Liver (tissue), 9 donors: Measurements from ENCODE around the gene GABRB1. TPM values are rescaled to one million over a fixed set of nuclear protein-coding genes. Genes with fewer than 3 reads are reported as not detected.

Source experiments
- DNase-seq: peaks from one replicate; pipeline ENCODE4 v3.0.0-alpha.2; 2017; ENCODE audit warnings: low spot score
- H3K27ac ChIP-seq, 2 donors: one replicate each; pipeline ENCODE4 v1.7.0; 2013; ENCODE audit warnings: inconsistent platforms in 2 of 2, low read length in 2 of 2, control low read depth in 1 of 2, low read depth in 1 of 2, mild to moderate bottlenecking in 1 of 2
- H3K27me3 ChIP-seq, 4 donors: one replicate each; pipeline versions ENCODE4 v1.6.1 to v1.7.0; 2013; ENCODE audit warnings: low read length in 3 of 4, inconsistent platforms in 1 of 4, mild to moderate bottlenecking in 1 of 4, moderate library complexity in 1 of 4; ENCODE audit not compliant: control insufficient read depth in 4 of 4, insufficient read depth in 4 of 4
- H3K36me3 ChIP-seq, 4 donors: one replicate each; pipeline versions ENCODE4 v1.6.1 to v1.7.0; 2013; ENCODE audit warnings: low read length in 3 of 4, mild to moderate bottlenecking in 3 of 4, low read depth in 1 of 4, moderate library complexity in 1 of 4; ENCODE audit not compliant: control insufficient read depth in 4 of 4, insufficient read depth in 3 of 4
- H3K4me1 ChIP-seq, 4 donors: one replicate each; pipeline versions ENCODE4 v1.6.1 to v1.7.0; 2013; ENCODE audit warnings: low read length in 3 of 4, mild to moderate bottlenecking in 3 of 4, moderate library complexity in 1 of 4; ENCODE audit not compliant: control insufficient read depth in 4 of 4, insufficient read depth in 4 of 4
- H3K4me3 ChIP-seq, 3 donors: one replicate each; pipeline versions ENCODE4 v1.6.1 to v1.7.0; 2013; ENCODE audit warnings: low read length in 3 of 3, control low read depth in 1 of 3, low read depth in 1 of 3, mild to moderate bottlenecking in 1 of 3
- H3K9ac ChIP-seq, 2 donors: one replicate each; pipeline ENCODE4 v1.7.0; 2013; ENCODE audit warnings: low read length in 2 of 2, mild to moderate bottlenecking in 2 of 2, moderate library complexity in 2 of 2, control low read depth in 1 of 2, low read depth in 1 of 2
- H3K9me3 ChIP-seq, 4 donors: one replicate each; pipeline versions ENCODE4 v1.6.1 to v1.7.0; 2013; ENCODE audit warnings: low read length in 3 of 4; ENCODE audit not compliant: control insufficient read depth in 4 of 4
- CTCF ChIP-seq: fragments of 150-350 bp; IDR thresholded peaks from 2 replicates; pipeline ENCODE4 v1.5.1; 2017; ENCODE audit warnings: improper control_type of control experiment, low read depth, low read length; ENCODE audit not compliant: missing input control
- FOXA2 ChIP-seq: IDR thresholded peaks from 2 replicates; pipeline ENCODE4 v1.6.1; 2016; ENCODE audit warnings: antibody characterized with exemption
- HNF4A ChIP-seq, 2 donors: conservative IDR thresholded peaks; 2 replicates each; pipeline ENCODE4 v1.6.1; 2016; ENCODE audit warnings: antibody characterized with exemption in 2 of 2, mild to moderate bottlenecking in 2 of 2
- HNF4G ChIP-seq: IDR thresholded peaks from 2 replicates; pipeline ENCODE4 v1.6.1; 2016; ENCODE audit warnings: antibody characterized with exemption
- JUND ChIP-seq, 2 donors: IDR thresholded peaks; 2 replicates each; pipeline ENCODE4 v1.6.1; 2016; ENCODE audit warnings: antibody characterized with exemption in 2 of 2
- RAD21 ChIP-seq, 2 donors: IDR thresholded peaks; 2 replicates each; pipeline ENCODE4 v1.6.1; 2016; ENCODE audit warnings: antibody characterized with exemption in 2 of 2, mild to moderate bottlenecking in 2 of 2
- REST ChIP-seq: IDR thresholded peaks from 2 replicates; pipeline ENCODE4 v1.6.1; 2016; ENCODE audit warnings: antibody characterized with exemption, mild to moderate bottlenecking
- RXRA ChIP-seq, 2 donors: IDR thresholded peaks; 2 replicates each; pipeline ENCODE4 v1.6.1; 2017 to 2018; ENCODE audit warnings: antibody characterized with exemption in 2 of 2, mild to moderate bottlenecking in 1 of 2
- SP1 ChIP-seq: IDR thresholded peaks from 2 replicates; pipeline ENCODE4 v1.6.1; 2018; ENCODE audit warnings: antibody characterized with exemption, mild to moderate bottlenecking
- TAF1 ChIP-seq: conservative IDR thresholded peaks from 2 replicates; pipeline ENCODE4 v1.6.1; 2016; ENCODE audit warnings: antibody characterized with exemption, mild to moderate bottlenecking
- YY1 ChIP-seq: IDR thresholded peaks from 2 replicates; pipeline ENCODE4 v1.6.1; 2016; ENCODE audit warnings: antibody characterized with exemption, mild to moderate bottlenecking
- WGBS: extraction: QIAGEN DNeasy Blood & Tissue Kit; methylation state at CpG from one replicate; pipeline ENCODE4 v1.1.7; 2013; 5-methylcytosine and 5-hydroxymethylcytosine counted together
- polyA plus RNA-seq, 2 donors: library from polyadenylated mRNA; stranded (reverse) in 1 of 2; unstranded in 1 of 2; fragments of 200-250 nt in 1 of 2; fragments of >200 nt in 1 of 2; fragmentation: Nextera tagmentation in 1 of 2; extraction: Ambion mirVana in 1 of 2; gene quantifications; one replicate each; pipeline versions ENCODE4 v1.2.1 to v1.2.3, GENCODE V29; 2013 to 2015
- total RNA-seq, 2 donors: library from RNA; depleted of rRNA; stranded (reverse); fragments of >200 nt; gene quantifications; one replicate each; pipeline ENCODE4 v1.2.3, GENCODE V29; 2014
- donor health status: healthy.
- donor health status: healthy.
- donor health status: healthy.
- donor health status: healthy.
- donor health status: healthy.

Gene GABRB1
- total and polyA plus RNA-seq, 4 donors, result 0.17 to 1.3 TPM; not detected in 2

- 62% methylated on average over 5 of the region's 5 CpGs for WGBS
- Histone ChIP-seq H3K27me3 (no peaks in the 10 kb centered on the region), H3K4me3 (no peak overlapping the region), H3K4me1 (no peaks in the 10 kb centered on the region), H3K36me3 (no peaks in the 10 kb centered on the region), H3K27ac (no peak overlapping the region), H3K9me3 (no peaks in the 10 kb centered on the region), H3K9ac (no peak overlapping the region)
- TF ChIP-seq RXRA (IDR thresholded peaks at IDR 0.05) (no peak), YY1 (no peak), HNF4A (conservative IDR thresholded peaks at IDR 0.05) (no peak), SP1 (no peak)
- no peak for DNase-seq
These were observed 152.7 kb downstream of the GABRB1 start for GRCh38 chr4:47184083-47184482.

- 87% methylated on average over 3 of the region's 3 CpGs for WGBS
- no peak overlapping the region for H3K4me3 ChIP-seq
- no peaks in the 10 kb centered on the region for H3K4me1 ChIP-seq
- DNase-seq, result no peak
- no peaks in the 10 kb centered on the region for H3K9me3 ChIP-seq
- no peak overlapping the region for H3K27ac ChIP-seq
- no peaks in the 10 kb centered on the region for H3K27me3 ChIP-seq
- no peaks in the 10 kb centered on the region for H3K36me3 ChIP-seq
- H3K9ac ChIP-seq, result no peak overlapping the region
- TF ChIP-seq REST (no peak), YY1 (no peak), HNF4G (no peak), CTCF (no peak)
These were observed 154.4 kb downstream of the GABRB1 start for GRCh38 chr4:47185761-47186160.

GRCh38 chr4:47187608-47188007, 156.2 kb downstream of the GABRB1 start:
- 75% methylated on average over 2 of the region's 2 CpGs for WGBS
- Histone ChIP-seq H3K27me3 (no peaks in the 10 kb centered on the region), H3K9ac (no peak overlapping the region), H3K27ac (no peak overlapping the region), H3K9me3 (no peaks in the 10 kb centered on the region), H3K4me3 (no peak overlapping the region), H3K36me3 (no peaks in the 10 kb centered on the region), H3K4me1 (no peaks in the 10 kb centered on the region)
- TF ChIP-seq TAF1 (no peak), FOXA2 (no peak), REST (no peak), JUND (IDR thresholded peaks at IDR 0.05) (no peak), YY1 (no peak), RAD21 (IDR thresholded peaks at IDR 0.05) (no peak)
- DNase-seq, result no peak
